ENCODE measurements around the gene BMP6.
A peak's percentile ranks its signal among the peaks of the same experiment; 100 is the strongest.

The BMP6 gene

DNA sequence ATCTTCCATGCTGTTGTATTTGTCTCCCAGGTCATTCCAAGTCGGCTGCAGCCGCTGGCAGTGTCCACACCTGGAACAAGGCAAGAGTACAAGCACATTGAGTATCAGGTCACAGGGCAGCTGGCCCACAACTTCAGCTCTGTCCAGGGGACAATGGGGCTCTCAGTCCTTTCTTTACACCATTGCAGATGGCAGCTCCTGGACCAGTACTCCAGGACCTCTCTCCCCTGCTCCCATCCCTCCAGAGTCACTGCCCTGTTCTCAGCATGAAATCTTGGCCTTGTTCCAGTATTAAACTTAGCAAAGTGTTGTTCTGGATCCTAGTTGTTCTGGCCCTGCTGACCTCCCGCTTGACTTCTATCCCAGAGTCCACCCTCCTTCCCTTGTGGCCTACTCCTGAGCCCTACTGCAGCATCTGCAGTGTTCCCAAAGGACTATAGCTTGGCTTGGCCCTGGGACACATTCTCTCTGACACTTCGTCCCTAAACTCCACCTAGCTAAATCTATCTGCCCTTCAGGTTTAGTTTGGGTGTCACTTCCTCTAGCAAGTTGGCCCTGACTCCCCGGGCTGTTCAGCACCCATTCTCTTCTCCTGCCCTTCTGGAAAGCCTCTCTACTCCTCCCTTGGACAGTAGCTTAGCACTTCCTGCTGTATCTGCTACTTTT is 178.9 kb downstream of the BMP6 start:
- Histone ChIP-seq H3K14ac (ENCODE audit: low read length) (no peak overlapping the region), H3K27ac (ENCODE audit: low read depth, low read length) (no peak overlapping the region), H2BK120ac (ENCODE audit: insufficient read depth, low read length, poor library complexity) (no peak overlapping the region), H2AFZ (ENCODE audit: insufficient read depth, low read length, poor library complexity) (no peak overlapping the region), H3K79me2 (ENCODE audit: control insufficient read depth, insufficient read depth, low read length, poor library complexity) (peaks cover 8% of the 10 kb centered on the region), H3K9me3 (ENCODE audit: insufficient read depth, low read depth, low read length) (no peaks in the 10 kb centered on the region), H4K8ac (ENCODE audit: low read depth, low read length) (no peak overlapping the region), H4K12ac (ENCODE audit: low read depth, low read length) (no peak overlapping the region), H3K4ac (ENCODE audit: low read depth, low read length) (no peak overlapping the region), H4K91ac (ENCODE audit: low read depth, low read length) (no peak overlapping the region), H3K36me3 (ENCODE audit: control insufficient read depth in 1 of 2, insufficient read depth in 2 of 2, low read length in 2 of 2) (peaks cover 27 to 51% of the 10 kb centered on the region in 2 experiments), H2AK5ac (ENCODE audit: low read length) (no peak overlapping the region), H2BK12ac (ENCODE audit: low read length) (no peak overlapping the region), H3K9ac (ENCODE audit: low read length) (no peak overlapping the region), H3K4me2 (ENCODE audit: low read length) (no peak overlapping the region), H3K23ac (ENCODE audit: low read length) (no peak overlapping the region), H3K18ac (ENCODE audit: low read length) (no peak overlapping the region), H3K4me3 (ENCODE audit: low read depth, low read length) (no peak overlapping the region), H3K27me3 (ENCODE audit: insufficient read depth, low read length) (no peaks in the 10 kb centered on the region), H2BK5ac (ENCODE audit: low read depth, low read length, poor library complexity) (no peak overlapping the region), H3K4me1 (ENCODE audit: control insufficient read depth in 1 of 2, insufficient read depth in 2 of 2, low read length in 2 of 2) (peaks cover 6 to 7% of the 10 kb centered on the region in 2 experiments), H3K79me1 (ENCODE audit: low read length) (peaks cover 5% of the 10 kb centered on the region)
- DNase-seq = no peak
- no CpG with 5 or more reads among the region's 5 CpGs for WGBS (ENCODE audit: extremely low coverage, insufficient coverage, insufficient read length)

DNA sequence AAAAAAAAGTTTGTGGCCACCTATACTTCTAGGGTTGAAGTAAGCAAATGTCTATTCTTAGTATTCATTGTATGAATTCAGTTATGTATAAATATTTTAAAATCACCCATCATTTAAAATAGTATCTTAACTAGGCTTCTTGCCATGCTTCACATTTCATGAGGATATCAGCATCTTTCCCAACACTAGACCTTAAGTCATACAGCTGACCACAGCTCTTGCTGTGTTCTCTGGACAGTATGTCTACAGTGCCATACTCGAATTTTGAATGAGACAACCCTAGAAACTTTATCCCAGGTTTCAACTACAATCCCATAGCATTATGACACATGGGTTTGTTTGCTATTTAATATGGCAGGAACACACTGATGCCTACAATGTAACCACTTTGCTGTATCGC is 179.5 kb downstream of the BMP6 start:
- Histone ChIP-seq H3K36me3 (ENCODE audit: control insufficient read depth in 1 of 2, insufficient read depth in 2 of 2, low read length in 2 of 2) (peaks cover 27 to 46% of the 10 kb centered on the region in 2 experiments), H3K4me1 (ENCODE audit: control insufficient read depth in 1 of 2, insufficient read depth in 2 of 2, low read length in 2 of 2) (peaks cover 6 to 7% of the 10 kb centered on the region in 2 experiments), H3K4me2 (ENCODE audit: low read length) (no peak overlapping the region), H3K79me2 (ENCODE audit: control insufficient read depth, insufficient read depth, low read length, poor library complexity) (peaks cover 10% of the 10 kb centered on the region), H3K18ac (ENCODE audit: low read length) (no peak overlapping the region), H3K14ac (ENCODE audit: low read length) (no peak overlapping the region), H3K79me1 (ENCODE audit: low read length) (peaks cover 9% of the 10 kb centered on the region), H4K12ac (ENCODE audit: low read depth, low read length) (no peak overlapping the region), H2BK12ac (ENCODE audit: low read length) (no peak overlapping the region), H4K91ac (ENCODE audit: low read depth, low read length) (no peak overlapping the region), H3K27ac (ENCODE audit: low read depth, low read length) (no peak overlapping the region), H3K9me3 (ENCODE audit: insufficient read depth, low read depth, low read length) (no peaks in the 10 kb centered on the region), H3K4ac (ENCODE audit: low read depth, low read length) (no peak overlapping the region), H2BK5ac (ENCODE audit: low read depth, low read length, poor library complexity) (no peak overlapping the region), H4K8ac (ENCODE audit: low read depth, low read length) (no peak overlapping the region), H2BK120ac (ENCODE audit: insufficient read depth, low read length, poor library complexity) (no peak overlapping the region), H3K4me3 (ENCODE audit: low read depth, low read length) (no peak overlapping the region), H3K23ac (ENCODE audit: low read length) (no peak overlapping the region), H2AFZ (ENCODE audit: insufficient read depth, low read length, poor library complexity) (no peak overlapping the region), H3K9ac (ENCODE audit: low read length) (no peak overlapping the region), H2AK5ac (ENCODE audit: low read length) (no peak overlapping the region), H3K27me3 (ENCODE audit: insufficient read depth, low read length) (no peaks in the 10 kb centered on the region)
- WGBS (ENCODE audit: extremely low coverage, insufficient coverage, insufficient read length) = no CpG with 5 or more reads among the region's 2 CpGs
- no peak for DNase-seq

DNA sequence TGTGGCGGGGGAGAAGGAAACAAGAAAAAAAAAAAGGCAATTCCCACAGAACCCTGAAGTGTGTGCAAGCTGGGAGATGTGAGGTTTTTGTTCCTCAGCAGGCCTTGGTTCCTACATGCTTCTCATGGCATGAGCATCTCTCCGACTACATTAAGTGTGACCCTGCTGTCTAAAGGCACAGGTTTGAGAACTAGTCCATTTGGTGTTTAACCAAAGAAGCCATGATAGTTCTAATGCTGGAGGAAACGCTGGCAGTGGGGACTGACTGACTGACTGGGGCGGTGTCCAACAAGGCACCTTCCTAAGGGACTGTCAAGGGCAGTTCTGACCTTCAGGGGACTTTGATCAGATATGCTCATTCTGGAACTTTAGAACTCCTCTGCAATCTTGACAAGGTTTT is 180.8 kb downstream of the BMP6 start:
- H3K4ac ChIP-seq (ENCODE audit: low read depth, low read length) = no peak overlapping the region
- no peak overlapping the region for H4K91ac ChIP-seq (ENCODE audit: low read depth, low read length)
- peaks cover 12% of the 10 kb centered on the region for H3K79me2 ChIP-seq (ENCODE audit: control insufficient read depth, insufficient read depth, low read length, poor library complexity)
- no peak overlapping the region for H3K23ac ChIP-seq (ENCODE audit: low read length)
- H3K18ac ChIP-seq (ENCODE audit: low read length) = no peak overlapping the region
- H3K4me1 ChIP-seq (ENCODE audit: control insufficient read depth in 1 of 2, insufficient read depth in 2 of 2, low read length in 2 of 2) = peaks cover 6 to 7% of the 10 kb centered on the region in 2 experiments
- H3K36me3 ChIP-seq (ENCODE audit: control insufficient read depth in 1 of 2, insufficient read depth in 2 of 2, low read length in 2 of 2) = peaks cover 22 to 33% of the 10 kb centered on the region in 2 experiments
- no peak for DNase-seq
- no peak overlapping the region for H3K4me3 ChIP-seq (ENCODE audit: low read depth, low read length)
- no peaks in the 10 kb centered on the region for H3K9me3 ChIP-seq (ENCODE audit: insufficient read depth, low read depth, low read length)
- H2BK120ac ChIP-seq (ENCODE audit: insufficient read depth, low read length, poor library complexity) = no peak overlapping the region
- H3K14ac ChIP-seq (ENCODE audit: low read length) = no peak overlapping the region
- no peak overlapping the region for H3K27ac ChIP-seq (ENCODE audit: low read depth, low read length)
- H4K8ac ChIP-seq (ENCODE audit: low read depth, low read length) = no peak overlapping the region
- no peak overlapping the region for H2BK5ac ChIP-seq (ENCODE audit: low read depth, low read length, poor library complexity)
- WGBS (ENCODE audit: extremely low coverage, insufficient coverage, insufficient read length) = no CpG with 5 or more reads among the region's 4 CpGs
- no peak overlapping the region for H4K12ac ChIP-seq (ENCODE audit: low read depth, low read length)
- peaks cover 11% of the 10 kb centered on the region for H3K79me1 ChIP-seq (ENCODE audit: low read length)
- H3K9ac ChIP-seq (ENCODE audit: low read length) = no peak overlapping the region
- H2BK12ac ChIP-seq (ENCODE audit: low read length) = no peak overlapping the region
- H2AFZ ChIP-seq (ENCODE audit: insufficient read depth, low read length, poor library complexity) = no peak overlapping the region
- no peak overlapping the region for H3K4me2 ChIP-seq (ENCODE audit: low read length)
- H2AK5ac ChIP-seq (ENCODE audit: low read length) = no peak overlapping the region
- no peaks in the 10 kb centered on the region for H3K27me3 ChIP-seq (ENCODE audit: insufficient read depth, low read length)

DNA sequence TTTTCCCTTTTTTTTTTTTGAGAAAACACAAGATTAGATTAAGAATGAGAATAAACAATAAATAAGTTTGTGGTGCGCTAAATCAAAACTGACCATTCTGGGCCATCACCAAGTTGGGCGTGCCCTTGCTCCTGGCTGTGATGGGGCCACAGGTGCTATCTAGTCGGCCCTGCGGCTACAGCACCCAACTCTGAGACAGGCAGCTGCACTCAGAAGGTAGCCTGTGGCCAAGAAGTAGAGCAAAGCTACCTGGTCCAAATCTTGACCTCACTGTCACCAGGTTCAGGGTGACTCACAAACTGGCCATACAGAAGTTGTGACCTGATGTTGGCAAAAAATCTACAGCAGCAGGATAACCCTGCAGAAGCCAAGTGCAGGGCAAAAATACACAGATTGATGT is 181.3 kb downstream of the BMP6 start:
- Histone ChIP-seq H4K12ac (ENCODE audit: low read depth, low read length) (no peak overlapping the region), H3K18ac (ENCODE audit: low read length) (no peak overlapping the region), H2BK5ac (ENCODE audit: low read depth, low read length, poor library complexity) (no peak overlapping the region), H3K9me3 (ENCODE audit: insufficient read depth, low read depth, low read length) (no peaks in the 10 kb centered on the region), H3K4me3 (ENCODE audit: low read depth, low read length) (no peak overlapping the region), H3K4ac (ENCODE audit: low read depth, low read length) (peak overlapping the region; percentile 19), H3K36me3 (ENCODE audit: control insufficient read depth in 1 of 2, insufficient read depth in 2 of 2, low read length in 2 of 2) (peaks cover 18 to 29% of the 10 kb centered on the region in 2 experiments), H4K91ac (ENCODE audit: low read depth, low read length) (no peak overlapping the region), H2AFZ (ENCODE audit: insufficient read depth, low read length, poor library complexity) (no peak overlapping the region), H3K14ac (ENCODE audit: low read length) (no peak overlapping the region), H3K9ac (ENCODE audit: low read length) (no peak overlapping the region), H3K4me1 (ENCODE audit: control insufficient read depth in 1 of 2, insufficient read depth in 2 of 2, low read length in 2 of 2) (peaks cover 6 to 7% of the 10 kb centered on the region in 2 experiments), H3K23ac (ENCODE audit: low read length) (no peak overlapping the region), H2AK5ac (ENCODE audit: low read length) (no peak overlapping the region), H2BK12ac (ENCODE audit: low read length) (no peak overlapping the region), H2BK120ac (ENCODE audit: insufficient read depth, low read length, poor library complexity) (no peak overlapping the region), H4K8ac (ENCODE audit: low read depth, low read length) (no peak overlapping the region), H3K79me1 (ENCODE audit: low read length) (peaks cover 11% of the 10 kb centered on the region), H3K27me3 (ENCODE audit: insufficient read depth, low read length) (no peaks in the 10 kb centered on the region), H3K27ac (ENCODE audit: low read depth, low read length) (no peak overlapping the region), H3K79me2 (ENCODE audit: control insufficient read depth, insufficient read depth, low read length, poor library complexity) (peaks cover 12% of the 10 kb centered on the region), H3K4me2 (ENCODE audit: low read length) (no peak overlapping the region)
- no peak for DNase-seq
- no CpG with 5 or more reads among the region's 4 CpGs for WGBS (ENCODE audit: extremely low coverage, insufficient coverage, insufficient read length)

All from trophoblast cell (in vitro differentiated cells and primary cell).